Effector memory CD8-positive, alpha-beta T cell (primary cell): ENCODE data around the gene CATSPER2.
"Not testable (repeated sequence)": the region's sequence is repeated elsewhere in the genome, so short reads cannot be mapped to it uniquely, and the experiment has no call there.

ENCODE experiments used
- ATAC-seq: fragments of 150-1000 bp; cut with Tn5 transposase; replicated peaks from 2 replicates; pipeline ENCODE4 v1.10.0; 2021; ENCODE audit warnings: mild to moderate bottlenecking, moderate library complexity
- DNase-seq, 3 experiments: peaks; one replicate each; pipeline ENCODE4 v3.0.0; 2021
- H3K27ac Mint-ChIP-seq, 2 donors: one replicate each; pipeline ENCODE4 v1.8.0; 2022; ENCODE audit warnings: mild to moderate bottlenecking in 2 of 2, mixed read lengths in 2 of 2, moderate library complexity in 2 of 2
- H3K27me3 Mint-ChIP-seq, 2 donors: one replicate each; pipeline ENCODE4 v1.8.0; 2022; ENCODE audit warnings: mixed read lengths in 2 of 2
- H3K36me3 Mint-ChIP-seq: one replicate; pipeline ENCODE4 v1.8.0; 2022; ENCODE audit warnings: mild to moderate bottlenecking, moderate library complexity, mixed read lengths; ENCODE audit not compliant: insufficient read depth
- H3K4me1 Mint-ChIP-seq, 2 donors: one replicate each; pipeline ENCODE4 v1.8.0; 2022; ENCODE audit warnings: low read depth in 2 of 2, mixed read lengths in 2 of 2
- H3K4me3 Mint-ChIP-seq, 2 donors: one replicate each; pipeline ENCODE4 v1.8.0; 2022; ENCODE audit warnings: mild to moderate bottlenecking in 2 of 2, mixed read lengths in 2 of 2, moderate library complexity in 2 of 2
- H3K9me3 Mint-ChIP-seq, 2 donors: one replicate each; pipeline ENCODE4 v1.8.0; 2022; ENCODE audit warnings: mixed read lengths in 2 of 2

Gene CATSPER2

DNA sequence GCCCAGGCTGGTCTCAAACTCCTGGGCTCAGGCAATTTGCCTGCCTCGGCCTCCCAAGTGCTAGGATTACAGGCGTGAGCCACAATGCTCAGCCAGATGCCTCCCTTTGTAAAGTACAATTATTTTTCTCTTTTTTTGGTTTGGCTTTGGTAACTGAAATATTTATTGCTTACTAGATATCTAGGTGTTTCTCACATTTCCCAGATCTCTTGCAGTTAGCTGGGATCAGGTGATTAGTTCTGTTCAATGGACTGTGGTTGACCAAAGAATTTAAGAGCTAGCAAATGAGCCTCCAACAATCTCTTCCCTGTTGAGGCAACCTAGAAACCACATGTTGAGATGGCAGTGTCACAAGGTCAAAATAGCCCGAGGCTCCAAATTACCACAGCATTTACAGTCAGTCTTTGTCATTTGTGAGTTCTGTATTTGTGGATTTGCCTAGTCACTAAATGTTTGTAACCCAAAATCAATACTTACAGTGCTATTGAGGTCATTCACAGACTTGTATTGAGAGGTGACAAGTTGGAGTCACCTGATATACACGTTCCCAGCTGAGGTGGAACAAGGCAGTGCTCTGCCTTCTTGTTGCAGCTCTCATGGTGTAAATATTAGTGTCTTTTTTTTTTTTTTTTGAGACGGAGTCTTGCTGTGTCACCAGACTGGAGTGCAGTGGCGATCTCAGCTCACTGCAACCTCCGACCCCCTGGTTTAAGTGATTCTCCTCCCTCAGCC, 26.4 kb downstream of the CATSPER2 start:
- H3K36me3 Mint-ChIP-seq, DNase-seq, H3K4me3 Mint-ChIP-seq, H3K27ac Mint-ChIP-seq, H3K9me3 Mint-ChIP-seq, ATAC-seq, H3K4me1 Mint-ChIP-seq: not testable (repeated sequence)
- peaks cover 14 to 17% of the 10 kb centered on the region in 2 donors for H3K27me3 Mint-ChIP-seq

DNA sequence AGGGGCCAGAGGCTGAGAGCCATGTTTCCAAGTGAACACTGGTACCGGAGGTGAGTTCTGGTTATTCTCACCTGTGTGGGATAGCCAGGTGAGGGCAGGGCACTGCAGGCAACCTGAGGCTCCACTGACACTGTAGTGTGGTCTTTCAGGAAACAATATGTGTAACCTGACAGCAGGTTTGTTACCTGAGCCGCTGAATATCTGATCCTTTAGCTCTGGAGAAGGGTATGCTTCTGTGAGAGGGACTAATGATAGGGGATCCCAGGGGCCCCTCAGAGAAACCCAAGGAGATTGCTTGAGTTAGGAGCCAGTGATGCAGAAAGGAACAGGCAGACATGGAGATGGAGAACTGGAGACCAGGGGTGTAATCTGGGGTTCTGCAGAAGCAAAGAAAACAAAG, 29.9 kb downstream of the CATSPER2 start, which contains the start of gene STRC:
STRC (minus strand) TSS at position 101 of the 400 bp plus-strand sequence; CDS start at position 23, 78 bp downstream.
- H3K9me3 Mint-ChIP-seq, H3K4me1 Mint-ChIP-seq: not testable (repeated sequence)

GRCh38 chr15:43617750-43618149, 30.9 kb downstream of the CATSPER2 start:
- not testable (repeated sequence) for H3K4me3 Mint-ChIP-seq, DNase-seq, H3K36me3 Mint-ChIP-seq, H3K4me1 Mint-ChIP-seq, H3K27ac Mint-ChIP-seq, H3K9me3 Mint-ChIP-seq, ATAC-seq
- peaks cover 14 to 17% of the 10 kb centered on the region in 2 donors for H3K27me3 Mint-ChIP-seq

More for the DNA sequence above, 29.9 kb downstream of the CATSPER2 start, which contains the start of gene STRC:
- not testable (repeated sequence) for H3K4me3 Mint-ChIP-seq, ATAC-seq, DNase-seq, H3K27ac Mint-ChIP-seq, H3K36me3 Mint-ChIP-seq
- H3K27me3 Mint-ChIP-seq = peaks cover 14 to 17% of the 10 kb centered on the region in 2 donors

DNA sequence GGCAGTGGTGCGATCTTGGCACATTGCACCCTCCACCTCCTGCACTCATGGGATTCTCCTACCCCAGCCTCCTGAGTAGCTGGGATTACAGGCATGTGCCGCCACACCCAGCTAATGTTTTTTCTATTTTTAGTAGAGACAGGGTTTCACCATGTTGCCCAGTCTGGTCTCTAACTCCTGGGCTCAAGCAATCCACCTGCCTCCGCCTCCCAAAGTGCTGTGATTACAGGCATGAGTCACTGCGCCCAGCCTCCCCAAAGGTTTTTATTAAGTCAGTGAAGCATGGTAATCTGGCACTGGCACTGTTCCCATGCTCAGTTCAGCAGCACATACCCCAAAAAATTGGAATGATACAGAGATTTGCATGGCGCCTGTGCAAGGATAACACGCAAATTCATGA, 46.4 kb downstream of the CATSPER2 start:
- H3K4me3 Mint-ChIP-seq, ATAC-seq, H3K27ac Mint-ChIP-seq, H3K36me3 Mint-ChIP-seq, DNase-seq, H3K9me3 Mint-ChIP-seq, H3K4me1 Mint-ChIP-seq: not testable (repeated sequence)
- H3K27me3 Mint-ChIP-seq = peaks cover 55 to 63% of the 10 kb centered on the region in 2 donors

GRCh38 chr15:43600200-43600599, 48.4 kb downstream of the CATSPER2 start:
- H3K4me1 Mint-ChIP-seq, H3K36me3 Mint-ChIP-seq: not testable (repeated sequence)

GRCh38 chr15:43599131-43599530, 49.5 kb downstream of the CATSPER2 start:
- not testable (repeated sequence) for ATAC-seq, DNase-seq, H3K4me3 Mint-ChIP-seq, H3K27ac Mint-ChIP-seq, H3K4me1 Mint-ChIP-seq, H3K9me3 Mint-ChIP-seq, H3K36me3 Mint-ChIP-seq
- peaks cover 54 to 66% of the 10 kb centered on the region in 2 donors for H3K27me3 Mint-ChIP-seq

More at GRCh38 chr15:43600200-43600599, 48.4 kb downstream of the CATSPER2 start:
- not testable (repeated sequence) for H3K27ac Mint-ChIP-seq, DNase-seq, H3K4me3 Mint-ChIP-seq, ATAC-seq, H3K9me3 Mint-ChIP-seq
- H3K27me3 Mint-ChIP-seq = peaks cover 64 to 74% of the 10 kb centered on the region in 2 donors

DNA sequence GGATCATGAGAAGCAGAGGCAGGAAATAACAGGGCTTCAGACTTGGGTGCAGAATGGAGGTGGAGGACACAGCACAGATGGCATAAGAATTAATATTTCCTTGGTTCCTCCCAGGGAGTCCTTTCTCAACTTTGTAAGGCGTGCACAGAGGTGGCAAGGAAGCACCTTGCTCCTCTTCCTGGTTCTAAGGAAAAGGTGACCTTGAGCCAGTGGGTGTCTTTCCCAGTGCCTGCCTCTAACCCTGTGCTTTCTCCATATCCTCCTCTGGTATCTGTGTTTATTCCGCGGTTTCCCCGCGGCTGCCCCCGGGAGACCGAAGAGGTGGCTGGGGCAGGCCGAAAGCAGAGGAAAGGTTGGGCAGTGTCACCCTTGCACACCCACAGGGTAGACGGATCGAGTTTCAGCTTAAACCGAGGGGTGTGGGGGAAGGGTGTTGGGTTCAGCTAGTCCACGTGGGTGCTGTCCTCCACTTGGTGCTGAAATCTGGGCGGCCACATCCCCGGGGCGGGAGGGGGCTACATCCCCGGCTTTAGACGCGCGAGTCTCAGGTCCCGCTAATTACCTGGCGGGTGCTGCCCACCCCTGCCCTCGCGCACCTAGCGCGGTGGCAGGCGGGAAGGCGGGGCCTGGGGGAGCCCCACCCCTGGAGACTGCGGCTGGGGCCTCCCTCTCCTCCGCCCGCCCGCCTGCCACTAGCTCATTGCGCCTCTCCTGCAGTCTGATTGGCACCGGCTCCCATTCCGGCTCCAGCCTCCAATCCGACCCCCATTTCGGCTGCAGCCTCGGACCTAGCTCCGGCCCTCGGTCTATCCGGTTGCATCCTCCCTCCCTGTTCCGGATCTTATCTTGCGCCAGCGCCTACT, 55.1 kb downstream of the CATSPER2 start, which contains the start of gene CKMT1B:
CKMT1B (plus strand) TSS at position 700 of the 863 bp plus-strand sequence. CDS start 192 bp downstream, outside the sequence.
- H3K27me3 Mint-ChIP-seq = peaks cover 22 to 27% of the 10 kb centered on the region in 2 donors
- H3K9me3 Mint-ChIP-seq, DNase-seq, H3K27ac Mint-ChIP-seq, H3K4me1 Mint-ChIP-seq, H3K4me3 Mint-ChIP-seq, H3K36me3 Mint-ChIP-seq: not testable (repeated sequence)
- peak; percentile 20 for ATAC-seq

GRCh38 chr15:43592841-43593240, 55.8 kb downstream of the CATSPER2 start:
- H3K27me3 Mint-ChIP-seq = peaks cover 15 to 19% of the 10 kb centered on the region in 2 donors
- H3K4me1 Mint-ChIP-seq, H3K36me3 Mint-ChIP-seq, H3K27ac Mint-ChIP-seq, H3K9me3 Mint-ChIP-seq, ATAC-seq, H3K4me3 Mint-ChIP-seq, DNase-seq: not testable (repeated sequence)

- H3K27me3 Mint-ChIP-seq, H3K36me3 Mint-ChIP-seq, H3K4me3 Mint-ChIP-seq, DNase-seq, H3K4me1 Mint-ChIP-seq, H3K27ac Mint-ChIP-seq, H3K9me3 Mint-ChIP-seq: not testable (repeated sequence)
- peak; percentile 98 for ATAC-seq
These were observed 58.7 kb downstream of the CATSPER2 start, which contains the start of gene PPIP5K1 for GRCh38 chr15:43589778-43590466. Gene PPIP5K1, minus strand, starts transcription at chr15:43590208. Its CDS starts 5,704 bp downstream, at chr15:43584504.
